Coronary artery (tissue), 2 donors: ENCODE measurements around the gene CDH5.
A peak's percentile ranks its signal among the peaks of the same experiment; 100 is the strongest.

Experiments
- DNase-seq: peaks from one replicate; pipeline ENCODE4 v3.0.0-alpha.2; 2017; ENCODE audit warnings: low spot score
- H3K27ac ChIP-seq, 2 donors: fragments of 200-600 bp; sonication (generic); one replicate each; pipeline ENCODE4 v1.5.1; 2016 to 2019
- H3K4me3 ChIP-seq: fragments of 200-600 bp; sonication (generic); 2 replicates; pipeline ENCODE4 v1.5.1; 2016; ENCODE audit warnings: mild to moderate bottlenecking, moderate library complexity
- TF ChIP-seq, protein P1 (sequence below): fragments of 200-600 bp; sonication (generic); IDR thresholded peaks from one replicate; pipeline ENCODE4 v1.5.1; 2019; ENCODE audit warnings: antibody characterized with exemption

CDH5 gene

DNA sequence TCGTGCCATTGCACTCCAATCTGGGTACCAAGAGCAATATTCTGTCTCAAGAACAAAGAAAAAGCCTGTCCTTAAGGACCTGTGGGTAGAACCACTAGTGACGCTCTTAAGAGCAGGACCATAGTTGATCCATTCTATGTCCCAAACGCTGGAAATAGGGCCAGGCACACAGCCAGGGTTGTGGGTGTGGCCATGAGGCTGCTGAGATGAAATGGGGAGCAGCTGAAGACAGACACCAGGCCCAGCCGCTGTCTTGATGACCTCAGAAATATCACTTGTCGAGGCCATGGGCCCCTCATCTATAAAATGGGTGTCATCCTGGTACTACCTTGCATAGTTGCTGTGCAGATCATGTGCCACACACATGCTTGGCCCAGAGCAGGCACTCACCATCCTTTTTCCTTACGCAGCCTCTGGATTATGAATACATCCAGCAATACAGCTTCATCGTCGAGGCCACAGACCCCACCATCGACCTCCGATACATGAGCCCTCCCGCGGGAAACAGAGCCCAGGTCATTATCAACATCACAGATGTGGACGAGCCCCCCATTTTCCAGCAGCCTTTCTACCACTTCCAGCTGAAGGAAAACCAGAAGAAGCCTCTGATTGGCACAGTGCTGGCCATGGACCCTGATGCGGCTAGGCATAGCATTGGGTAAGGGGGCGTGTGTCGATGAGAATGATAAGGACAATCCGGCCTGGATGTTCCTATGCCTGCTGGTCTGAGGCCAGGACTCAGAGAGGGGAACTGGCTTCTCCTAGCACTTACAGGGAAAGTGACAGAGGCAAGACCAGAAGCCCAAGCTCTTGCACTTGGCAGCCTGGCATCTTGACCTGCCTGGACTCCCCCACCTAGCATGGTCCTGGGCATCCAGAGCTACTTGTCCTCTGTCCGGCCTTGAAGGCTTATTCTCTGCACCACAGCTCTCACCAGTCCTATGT, 25.5 kb downstream of the CDH5 start:
- TF ChIP-seq, protein P1, sequence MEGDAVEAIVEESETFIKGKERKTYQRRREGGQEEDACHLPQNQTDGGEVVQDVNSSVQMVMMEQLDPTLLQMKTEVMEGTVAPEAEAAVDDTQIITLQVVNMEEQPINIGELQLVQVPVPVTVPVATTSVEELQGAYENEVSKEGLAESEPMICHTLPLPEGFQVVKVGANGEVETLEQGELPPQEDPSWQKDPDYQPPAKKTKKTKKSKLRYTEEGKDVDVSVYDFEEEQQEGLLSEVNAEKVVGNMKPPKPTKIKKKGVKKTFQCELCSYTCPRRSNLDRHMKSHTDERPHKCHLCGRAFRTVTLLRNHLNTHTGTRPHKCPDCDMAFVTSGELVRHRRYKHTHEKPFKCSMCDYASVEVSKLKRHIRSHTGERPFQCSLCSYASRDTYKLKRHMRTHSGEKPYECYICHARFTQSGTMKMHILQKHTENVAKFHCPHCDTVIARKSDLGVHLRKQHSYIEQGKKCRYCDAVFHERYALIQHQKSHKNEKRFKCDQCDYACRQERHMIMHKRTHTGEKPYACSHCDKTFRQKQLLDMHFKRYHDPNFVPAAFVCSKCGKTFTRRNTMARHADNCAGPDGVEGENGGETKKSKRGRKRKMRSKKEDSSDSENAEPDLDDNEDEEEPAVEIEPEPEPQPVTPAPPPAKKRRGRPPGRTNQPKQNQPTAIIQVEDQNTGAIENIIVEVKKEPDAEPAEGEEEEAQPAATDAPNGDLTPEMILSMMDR = no peak
- Histone ChIP-seq H3K4me3 (no peak overlapping the region), H3K27ac (no peak overlapping the region)
- no peak for DNase-seq

DNA sequence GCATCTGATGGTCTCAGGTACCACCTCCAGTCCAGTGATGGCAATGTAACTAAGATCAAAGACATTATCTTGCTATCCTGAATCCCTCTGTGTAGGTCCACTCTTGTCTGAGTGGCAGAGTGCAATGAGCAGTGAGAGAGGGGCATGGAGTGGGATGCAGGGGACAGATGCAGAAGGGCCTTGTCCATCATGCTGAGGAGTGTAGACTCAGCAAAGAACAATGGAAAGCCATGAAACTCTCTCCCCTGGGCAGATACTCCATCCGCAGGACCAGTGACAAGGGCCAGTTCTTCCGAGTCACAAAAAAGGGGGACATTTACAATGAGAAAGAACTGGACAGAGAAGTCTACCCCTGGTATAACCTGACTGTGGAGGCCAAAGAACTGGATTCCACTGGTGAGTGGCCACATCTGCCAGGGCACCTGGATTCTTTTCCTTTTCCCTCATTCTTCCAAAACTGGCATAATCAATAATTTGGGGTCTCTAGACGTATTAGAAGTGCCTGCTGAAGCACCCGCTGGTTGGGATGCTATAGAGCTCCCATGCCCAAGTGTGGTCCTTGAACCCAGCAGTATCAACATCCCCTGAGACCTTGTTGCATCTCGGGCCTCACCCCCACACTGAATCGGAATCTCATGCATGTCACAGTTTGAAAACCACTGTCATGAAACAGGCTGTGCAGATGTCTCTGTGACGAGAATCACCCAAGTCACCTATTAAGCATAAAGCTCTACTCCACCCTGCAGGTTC, 29.5 kb downstream of the CDH5 start:
- H3K27ac ChIP-seq = no peak overlapping the region
- H3K4me3 ChIP-seq = no peak overlapping the region
- TF ChIP-seq, protein P1 = no peak
- no peak for DNase-seq

GRCh38 chr16:66397736-66398433, 31.4 kb downstream of the CDH5 start:
- TF ChIP-seq, protein P1 = no peak

GRCh38 chr16:66399031-66399430, 32.5 kb downstream of the CDH5 start:
- no peak overlapping the region for H3K4me3 ChIP-seq
- no peak for DNase-seq
- no peak overlapping the region for H3K27ac ChIP-seq
- TF ChIP-seq, protein P1 = no peak

More at GRCh38 chr16:66397736-66398433, 31.4 kb downstream of the CDH5 start:
- Histone ChIP-seq H3K4me3 (no peak overlapping the region), H3K27ac (no peak overlapping the region)
- DNase-seq = no peak

- Histone ChIP-seq H3K4me3 (no peak overlapping the region), H3K27ac (no peak overlapping the region)
- TF ChIP-seq, protein P1 = no peak
- no peak for DNase-seq
Observed at GRCh38 chr16:66399930-66400329, 33.4 kb downstream of the CDH5 start.

DNA sequence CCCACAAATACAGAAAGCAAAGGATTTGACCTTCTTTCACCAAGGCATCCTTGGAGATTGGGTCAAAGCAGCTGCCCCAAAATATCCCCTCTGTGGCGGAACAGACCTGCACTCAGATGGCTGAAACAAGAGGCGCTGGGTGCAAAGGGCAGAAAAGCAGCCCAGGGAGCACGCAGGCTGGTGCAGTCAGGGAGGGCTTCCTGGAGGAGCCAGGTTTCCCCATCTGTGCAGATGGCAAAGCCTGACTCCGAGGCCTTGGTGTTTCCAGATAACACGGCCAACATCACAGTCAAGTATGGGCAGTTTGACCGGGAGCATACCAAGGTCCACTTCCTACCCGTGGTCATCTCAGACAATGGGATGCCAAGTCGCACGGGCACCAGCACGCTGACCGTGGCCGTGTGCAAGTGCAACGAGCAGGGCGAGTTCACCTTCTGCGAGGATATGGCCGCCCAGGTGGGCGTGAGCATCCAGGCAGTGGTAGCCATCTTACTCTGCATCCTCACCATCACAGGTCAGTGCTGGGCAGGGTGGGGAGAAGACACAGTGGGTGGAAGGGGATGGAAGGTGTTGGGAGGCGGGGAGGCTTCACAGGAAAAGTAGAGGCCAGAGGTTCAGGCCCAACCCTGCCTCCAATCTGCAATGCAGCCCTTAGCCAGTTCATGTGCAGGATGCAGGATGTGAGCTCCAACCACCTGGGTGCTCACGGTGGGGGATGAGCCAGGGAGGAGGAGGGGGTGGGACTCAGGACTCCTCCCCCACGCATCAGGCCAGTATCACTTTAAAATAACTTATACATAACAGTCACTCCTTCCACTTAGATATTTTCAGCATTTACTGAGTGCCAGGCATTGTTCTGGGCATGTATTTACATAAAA, 34.3 kb downstream of the CDH5 start:
- Histone ChIP-seq H3K27ac (peak overlapping the region in 1 of 2 donors; percentile 52), H3K4me3 (no peak overlapping the region)
- TF ChIP-seq, protein P1 = no peak
- DNase-seq = no peak
